Stimulated activated CD8-positive, alpha-beta memory T cell treated with anti-CD3 and anti-CD28 coated beads, Interleukin-4, amount 100 ng/mL, for 24 hours (primary cell): ENCODE data around the gene PHF21A.

ENCODE experiments used
- DNase-seq: peaks from one replicate; pipeline ENCODE4 v3.0.0-alpha.2; 2020; ENCODE audit warnings: low read depth

The PHF21A gene

DNA sequence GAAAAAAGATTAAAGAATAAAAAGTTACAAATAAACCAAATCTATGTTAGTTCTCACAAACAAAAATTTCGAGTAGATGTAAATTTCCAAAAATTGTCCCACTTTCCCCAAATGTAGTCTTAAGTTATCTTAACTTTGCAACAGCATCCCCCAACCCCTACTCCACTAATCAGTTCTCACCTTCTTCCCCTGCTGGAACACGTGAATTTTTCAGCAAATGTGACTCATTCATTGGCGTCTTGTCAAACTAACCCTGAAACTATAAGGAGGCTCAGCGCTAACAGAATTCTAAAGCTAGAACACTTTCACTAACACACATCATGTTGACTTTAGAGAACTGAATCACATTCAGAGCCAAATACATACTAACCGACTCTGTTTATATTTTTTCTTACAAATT, 46.1 kb downstream of the PHF21A start:
- no peak for DNase-seq

DNA sequence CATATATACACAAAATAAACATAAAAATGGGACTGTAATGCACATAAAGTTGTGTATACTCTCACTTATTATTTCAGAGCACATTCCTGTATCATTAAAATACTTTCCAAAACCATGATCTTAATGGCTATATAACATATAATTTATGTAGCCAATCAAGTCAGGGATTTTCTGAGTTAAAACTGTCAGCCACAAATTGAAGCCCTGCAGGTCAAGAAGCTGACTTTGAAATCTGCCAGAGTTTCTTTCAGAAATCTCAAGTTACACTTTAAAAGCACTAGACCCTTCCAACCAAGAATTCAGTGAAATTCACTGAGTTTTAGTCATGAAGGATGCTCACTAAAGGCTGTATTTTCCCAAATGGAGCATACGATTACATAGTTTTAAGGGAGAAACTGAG, 47.6 kb downstream of the PHF21A start:
- DNase-seq: no peak

DNA sequence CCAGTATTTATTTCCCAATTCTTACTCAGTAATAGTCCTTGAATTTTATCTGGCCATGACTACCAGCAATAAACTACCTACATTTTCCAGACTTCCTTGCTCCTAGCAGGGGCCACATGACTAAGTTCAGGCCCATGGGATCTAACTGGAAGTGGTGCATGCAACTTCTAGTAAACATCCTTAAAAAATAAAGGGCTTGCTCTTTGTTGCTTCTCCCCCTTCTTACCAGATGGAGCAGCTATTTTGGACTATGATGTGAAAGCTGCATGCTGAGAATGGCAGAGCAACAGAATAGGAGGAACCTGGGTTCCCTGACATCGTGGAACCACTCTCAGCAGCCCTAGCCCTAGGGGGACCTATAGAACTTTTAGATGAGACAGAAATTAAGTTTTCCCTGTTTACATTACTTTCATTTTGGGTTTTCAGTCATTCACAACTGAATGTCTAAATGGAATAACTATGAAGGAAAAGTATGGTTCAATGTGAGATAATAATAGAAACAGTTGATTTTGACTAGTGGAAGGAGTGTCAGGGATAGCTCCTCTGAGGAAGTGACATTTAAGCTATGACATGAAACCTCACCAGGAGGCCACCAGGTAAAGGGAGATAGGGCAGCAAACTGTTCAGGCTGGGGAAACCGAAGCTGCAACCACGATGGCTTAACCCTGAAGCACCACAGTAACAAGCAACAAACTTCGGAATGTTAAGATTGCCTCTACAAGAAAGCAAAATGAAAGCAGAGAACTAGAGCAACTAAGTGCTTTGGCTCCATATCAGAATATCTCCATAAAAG, 48.9 kb downstream of the PHF21A start:
- DNase-seq: no peak

DNA sequence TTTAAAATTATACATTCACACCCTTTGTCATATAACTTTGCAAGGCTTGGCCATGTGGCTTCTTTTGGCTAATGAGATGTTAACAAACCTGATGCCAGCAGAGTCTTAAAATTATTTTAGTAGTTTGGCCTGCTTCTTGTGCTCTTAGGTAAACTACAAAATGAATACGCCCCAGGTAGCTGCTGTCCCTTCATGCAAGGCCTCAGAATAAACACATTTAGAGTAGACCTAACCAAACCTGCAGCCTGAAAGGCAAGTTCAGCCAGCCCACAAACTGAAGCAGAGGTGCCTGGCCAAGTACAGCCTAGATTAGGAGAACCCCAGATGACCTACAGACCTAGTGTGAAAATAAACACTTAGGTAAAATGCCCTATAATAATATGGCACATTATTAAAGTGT, 50.2 kb downstream of the PHF21A start:
- DNase-seq: no peak

DNA sequence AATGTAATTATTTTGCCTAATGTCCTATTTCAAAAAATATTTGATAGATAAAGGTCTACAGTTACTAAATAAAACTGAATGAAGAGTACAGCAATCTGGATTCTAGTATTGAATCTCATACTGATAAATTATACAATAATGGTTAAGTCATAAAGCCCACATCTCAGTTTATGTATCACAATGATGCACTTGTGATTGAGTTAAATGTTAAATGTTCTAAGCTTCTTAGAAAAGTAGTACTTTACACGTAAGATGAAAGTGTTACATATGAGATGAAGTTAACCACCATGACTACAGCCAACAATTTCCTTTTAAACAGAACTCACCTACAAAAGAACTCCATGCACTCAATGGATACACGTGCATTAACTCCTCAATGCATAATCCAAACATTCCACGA, 51.7 kb downstream of the PHF21A start:
- DNase-seq: no peak

DNA sequence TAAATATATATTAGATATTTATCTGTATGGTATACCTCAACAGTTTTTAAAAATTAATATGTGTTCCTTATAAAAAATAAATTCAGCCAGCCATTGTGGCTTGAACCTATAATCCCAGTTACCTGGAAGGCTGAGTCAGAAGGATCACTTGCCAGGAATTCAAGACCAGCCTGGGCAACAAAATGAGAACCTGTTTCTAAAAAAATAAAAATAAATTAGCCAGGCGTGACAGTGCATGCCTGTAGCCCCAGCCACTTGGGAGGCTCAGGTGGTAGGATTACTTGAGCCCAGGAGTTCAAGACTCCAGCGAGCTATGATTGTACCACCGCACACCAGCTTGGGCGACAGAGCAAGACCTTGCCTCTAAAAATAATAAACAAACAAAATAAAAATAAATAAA, 54.9 kb downstream of the PHF21A start:
- no peak for DNase-seq

DNA sequence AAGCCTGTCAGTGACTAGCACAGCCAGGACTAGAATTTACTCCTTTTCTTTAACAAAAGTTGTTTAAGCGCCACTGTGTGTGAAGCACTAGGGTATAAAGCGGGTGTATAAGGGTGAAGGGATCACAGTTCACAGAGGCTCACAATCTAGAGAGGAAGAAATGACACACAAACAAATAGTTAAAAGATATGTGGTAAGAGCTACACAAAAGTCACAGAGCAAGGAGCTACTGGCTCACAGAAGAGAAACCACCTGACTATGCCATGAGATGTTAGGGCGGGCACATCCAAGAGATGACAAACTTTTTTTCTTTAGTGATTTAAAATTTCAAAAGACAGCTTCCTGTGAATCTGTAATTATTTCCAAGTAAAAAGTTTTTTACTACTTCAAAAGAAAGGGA, 55.6 kb downstream of the PHF21A start:
- no peak for DNase-seq

DNA sequence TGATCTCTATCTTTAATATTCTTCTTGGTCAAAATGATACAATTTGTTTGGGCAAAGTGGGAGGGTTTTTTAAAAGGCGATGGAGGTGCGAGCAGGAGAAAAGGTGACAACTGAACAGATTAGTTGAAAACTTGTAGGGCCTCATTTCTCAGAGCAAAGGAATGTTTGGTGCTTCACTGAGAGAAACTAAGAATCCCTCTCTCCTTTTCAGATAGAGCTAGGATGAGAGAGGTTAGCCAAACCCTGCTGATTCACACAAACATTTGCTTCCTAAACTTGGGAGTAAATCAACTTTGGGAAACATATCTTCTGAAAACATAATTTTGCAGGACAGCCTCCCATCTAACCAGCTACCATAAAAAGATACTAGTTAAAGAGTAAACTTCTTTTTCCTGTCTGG, 57.0 kb downstream of the PHF21A start:
- no peak for DNase-seq

DNA sequence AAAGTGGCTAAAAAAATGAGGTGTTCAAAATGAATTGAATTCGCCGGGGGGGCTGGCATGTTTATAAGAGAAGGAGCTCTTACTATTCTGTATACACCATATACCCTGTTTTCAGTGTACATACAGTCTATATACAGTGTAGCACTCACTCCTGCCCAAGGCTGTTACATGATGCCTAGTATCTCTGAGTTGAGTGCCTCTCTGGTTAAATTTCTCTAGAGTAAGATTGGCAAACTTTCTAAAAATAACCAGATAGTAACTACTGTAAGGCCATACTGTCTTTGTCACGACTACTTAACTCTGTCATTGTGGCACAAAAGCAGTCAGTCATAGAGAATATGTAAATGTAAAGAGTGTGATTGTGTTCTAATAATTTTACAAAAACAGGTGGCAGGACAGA, 58.1 kb downstream of the PHF21A start:
- no peak for DNase-seq

DNA sequence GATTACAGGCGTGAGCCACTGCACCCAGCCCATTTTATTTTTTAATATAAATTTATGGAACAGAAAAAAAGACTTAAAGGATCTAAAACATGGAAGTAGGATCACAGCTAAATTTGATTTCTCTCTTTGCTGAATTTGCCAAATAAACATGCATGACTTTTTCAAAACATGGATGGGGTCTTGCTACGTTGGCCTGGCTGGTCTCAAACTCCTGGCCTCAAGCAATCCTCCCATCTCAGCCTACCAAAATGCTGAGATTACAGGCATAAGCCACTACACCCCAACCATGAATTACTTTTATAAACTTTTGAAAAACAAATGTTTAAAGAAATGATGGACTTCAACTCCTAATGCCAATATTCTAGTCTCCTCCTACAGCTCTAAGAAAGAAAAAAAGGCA, 61.2 kb downstream of the PHF21A start:
- no peak for DNase-seq

DNA sequence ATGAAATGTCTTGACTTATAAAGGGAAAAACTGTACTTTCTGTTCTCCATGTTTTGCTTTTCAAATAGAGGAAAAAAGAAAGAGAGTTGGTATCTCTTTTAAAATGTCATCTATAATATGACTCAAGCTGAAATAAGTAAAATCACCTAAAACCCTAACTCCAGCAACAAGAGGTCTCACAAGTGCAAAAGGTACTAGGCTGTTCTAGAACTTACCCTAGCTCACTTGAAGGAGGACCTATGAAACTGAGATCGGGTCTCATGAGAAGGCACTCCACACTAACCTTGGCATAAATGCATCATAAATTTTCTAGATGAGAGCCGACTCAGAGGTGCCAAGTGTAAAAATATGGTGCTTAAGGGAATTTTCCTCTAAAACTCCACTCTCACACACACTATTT, 63.8 kb downstream of the PHF21A start:
- no peak for DNase-seq

DNA sequence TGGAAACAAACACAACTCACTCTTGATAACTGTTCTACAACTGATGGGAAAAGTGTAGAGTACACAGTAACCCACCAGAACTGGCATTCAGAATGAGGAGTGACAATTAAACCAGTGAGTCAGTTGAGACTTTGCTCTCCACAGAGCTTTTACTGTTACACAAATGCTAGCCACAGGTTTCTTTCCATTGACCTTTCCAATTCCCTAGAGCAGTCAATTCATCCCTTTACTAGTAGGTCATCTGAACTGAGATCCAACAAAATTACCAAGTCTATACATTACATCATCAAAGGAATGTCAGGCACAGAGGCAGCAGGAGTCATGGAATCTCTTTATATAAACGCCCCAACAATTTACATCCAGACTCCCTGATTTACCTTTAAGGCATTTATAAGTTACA, 65.9 kb downstream of the PHF21A start:
- no peak for DNase-seq

DNA sequence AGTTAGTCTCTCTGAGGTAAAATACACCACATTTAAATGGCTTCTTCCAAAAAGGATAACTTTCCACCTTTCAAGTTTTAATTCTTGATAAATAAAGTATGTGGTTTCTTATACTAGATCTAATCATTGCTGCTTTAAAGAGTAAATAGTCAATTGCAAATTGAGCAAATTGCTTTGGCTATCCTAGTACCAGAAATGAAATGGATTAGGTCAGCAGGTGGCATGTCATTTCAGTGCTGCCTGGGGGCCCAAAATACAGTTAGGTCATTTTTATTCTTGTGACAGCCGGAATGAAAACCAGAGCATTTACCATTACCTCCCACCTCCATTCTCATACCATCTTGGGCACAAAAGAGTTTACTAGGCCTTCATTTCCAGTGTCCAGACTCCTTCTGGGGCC, 70.2 kb downstream of the PHF21A start:
- DNase-seq: no peak

DNA sequence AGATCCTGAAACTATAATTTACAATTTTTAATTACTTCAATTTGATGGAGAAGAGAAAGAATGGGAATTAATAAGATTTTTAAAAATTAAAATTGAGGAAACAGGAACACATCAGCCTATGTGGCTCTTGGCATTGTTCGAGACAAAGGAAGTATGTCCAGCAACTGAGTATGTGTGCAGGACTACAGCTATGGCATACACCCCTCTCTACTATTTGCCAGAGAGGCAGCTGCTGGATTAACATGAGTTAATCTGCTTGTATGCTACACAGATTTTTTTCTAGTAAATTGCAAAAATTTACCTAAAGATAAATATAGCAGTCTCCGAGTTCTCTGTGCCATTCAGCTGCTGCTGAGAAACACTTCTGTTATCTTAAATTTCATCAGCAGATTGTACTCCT, 70.6 kb downstream of the PHF21A start:
- no peak for DNase-seq

DNA sequence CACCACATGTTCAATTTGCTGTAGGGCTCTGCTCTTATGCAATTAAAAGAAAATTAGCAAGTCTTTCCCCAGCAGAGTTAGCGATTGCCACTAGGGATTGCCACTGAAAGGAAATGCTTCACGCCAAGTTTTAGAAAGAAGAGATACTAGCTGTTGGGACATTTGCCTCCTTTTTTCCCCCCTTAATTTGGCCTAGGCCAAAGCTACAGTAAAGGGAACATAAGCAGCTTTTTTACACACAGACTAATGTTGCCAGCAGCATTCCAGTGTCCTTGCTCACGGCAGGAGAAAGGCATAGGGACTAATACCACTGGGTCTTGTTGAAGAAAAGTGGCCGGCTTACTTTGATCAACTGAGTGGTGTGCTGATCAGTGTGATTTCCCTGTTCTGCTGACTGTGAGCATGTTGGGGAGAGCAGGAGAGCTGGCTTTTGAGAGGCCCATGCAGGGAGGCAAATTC, 71.2 kb downstream of the PHF21A start:
- DNase-seq: no peak

DNA sequence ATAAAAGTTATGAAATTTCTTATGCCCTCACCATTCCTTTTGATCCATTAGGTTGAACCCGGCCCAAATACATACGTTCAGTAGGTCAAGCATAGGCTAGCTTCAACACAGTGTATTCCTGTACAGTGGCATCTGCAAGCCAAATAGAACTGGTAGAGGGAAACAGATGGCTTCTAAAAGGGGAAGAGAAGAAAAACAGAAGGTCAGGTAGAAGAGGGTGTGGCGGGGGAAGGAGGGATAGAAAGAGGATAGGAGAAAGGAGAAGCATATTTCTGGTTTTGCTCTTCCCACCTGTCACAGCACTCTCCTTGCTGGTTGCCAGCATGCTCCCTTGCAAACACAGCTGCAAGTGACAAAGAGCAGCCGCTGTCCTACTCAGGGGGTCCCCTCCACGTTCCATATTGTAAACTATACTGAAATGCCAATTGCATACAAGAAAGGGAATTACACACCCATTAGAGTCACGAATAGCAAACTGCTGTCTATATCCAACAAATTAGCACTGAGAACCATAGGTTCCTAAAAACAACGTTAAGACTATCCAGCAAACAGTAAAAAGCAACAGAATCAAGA, 71.8 kb downstream of the PHF21A start:
- no peak for DNase-seq

DNA sequence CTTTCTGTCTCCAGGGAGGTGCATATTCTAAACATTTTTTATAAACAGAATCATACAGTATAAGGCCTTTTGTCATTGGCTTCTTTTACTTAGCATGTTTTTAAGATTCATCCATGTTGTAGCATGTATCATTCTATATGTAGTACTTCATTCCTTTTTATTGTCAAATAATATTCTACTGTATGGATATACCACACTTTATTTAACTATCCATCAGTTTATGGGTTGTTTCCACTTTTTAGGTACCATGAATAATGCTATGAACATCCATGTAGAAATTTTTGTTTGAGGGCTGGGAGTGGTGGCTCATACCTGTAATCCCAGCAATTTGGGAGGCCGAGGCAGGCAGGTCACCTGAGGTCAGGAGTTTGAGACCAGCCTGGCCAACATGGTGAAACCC, 73.1 kb downstream of the PHF21A start:
- no peak for DNase-seq

DNA sequence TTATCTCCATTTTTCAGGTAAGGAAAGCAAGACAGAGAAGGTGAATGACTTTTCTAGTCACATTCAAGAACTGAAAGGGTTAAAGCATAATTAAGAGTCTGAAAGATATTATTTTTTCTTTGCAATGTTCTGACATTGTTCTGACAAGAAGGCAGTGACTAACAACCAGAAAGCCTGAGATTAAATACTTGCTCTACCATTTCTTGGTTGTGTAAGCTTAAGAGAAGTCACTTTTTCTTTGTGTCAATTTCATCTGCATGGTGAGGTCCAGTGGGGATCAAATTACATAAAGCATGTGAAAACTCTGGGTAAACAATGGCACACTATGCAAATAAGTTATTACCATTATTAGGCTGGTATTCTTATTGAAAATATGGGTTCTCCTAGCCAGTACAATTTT, 73.7 kb downstream of the PHF21A start:
- DNase-seq: no peak

DNA sequence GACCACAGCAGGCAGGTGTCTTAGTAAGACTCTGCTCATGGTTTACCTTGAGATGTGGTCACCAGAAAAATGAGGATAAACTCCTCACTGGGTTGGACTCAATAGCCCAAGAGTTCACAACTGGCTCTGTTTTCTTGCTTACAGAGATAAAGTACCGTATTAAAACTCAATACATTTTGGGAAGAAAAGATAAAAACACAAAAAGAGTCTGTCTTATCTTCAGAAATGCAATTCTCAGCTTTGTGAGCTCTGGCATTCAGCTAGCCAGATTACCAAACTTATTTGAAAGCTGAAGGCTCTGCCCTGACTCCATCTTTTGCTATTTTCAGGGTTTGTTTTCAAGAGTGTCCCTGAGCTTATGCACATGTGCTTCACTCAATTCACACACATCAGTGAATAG, 75.4 kb downstream of the PHF21A start:
- DNase-seq: no peak

DNA sequence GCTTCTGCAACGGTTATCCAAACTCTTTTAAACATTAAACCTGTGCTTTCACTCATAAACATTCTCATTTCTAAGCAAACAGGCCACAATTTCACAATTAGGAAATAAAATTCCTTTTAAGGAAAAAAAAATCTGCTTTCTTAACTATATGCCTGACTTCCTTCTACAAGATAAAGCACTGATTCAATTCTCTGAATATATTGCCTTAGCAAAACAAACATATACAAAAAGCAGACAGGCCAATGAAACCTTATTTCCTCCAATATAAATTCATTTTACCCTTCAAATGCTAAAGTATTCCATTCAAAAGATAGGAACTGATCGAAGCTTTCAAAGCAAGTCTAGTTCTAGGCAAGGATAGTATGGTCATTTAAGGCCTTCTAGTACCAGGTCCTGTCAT, 76.7 kb downstream of the PHF21A start:
- DNase-seq: no peak

DNA sequence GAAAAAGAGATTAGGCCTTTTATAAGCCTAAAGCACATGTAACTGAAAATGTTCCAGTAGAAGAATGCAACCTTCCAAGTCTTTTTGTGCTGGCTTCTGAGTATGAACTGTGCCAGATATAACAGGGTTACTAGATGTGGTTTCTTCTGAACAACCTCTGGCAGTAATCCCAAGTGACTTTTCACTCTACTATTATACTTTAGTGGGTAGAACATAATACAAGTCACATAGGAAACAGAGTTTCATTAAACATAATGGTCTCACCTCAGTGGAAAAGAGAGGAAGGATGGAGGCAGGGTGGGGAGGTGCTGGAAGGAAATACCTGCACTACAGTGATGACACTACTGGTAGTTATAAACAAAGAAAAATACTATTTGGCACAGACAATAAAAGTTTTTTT, 81.3 kb downstream of the PHF21A start:
- no peak for DNase-seq

DNA sequence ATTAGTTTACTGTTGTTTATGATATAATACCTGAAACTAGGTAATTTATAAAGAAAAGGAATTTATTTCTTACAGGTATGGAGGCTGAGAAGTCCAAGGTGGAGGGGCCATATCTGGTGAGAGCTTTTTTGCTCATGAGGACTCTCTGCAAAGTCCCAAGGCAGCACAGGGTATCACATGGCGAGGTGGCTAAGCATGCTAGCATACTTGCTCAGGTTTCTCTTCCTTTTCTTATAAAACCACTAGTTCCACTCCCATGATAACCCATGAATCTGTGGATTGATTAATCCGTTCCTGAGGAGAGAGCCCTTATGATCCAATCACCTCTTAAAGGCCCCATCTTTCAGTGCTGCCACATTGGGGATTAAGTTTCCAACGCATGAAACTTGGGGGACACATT, 82.7 kb downstream of the PHF21A start:
- no peak for DNase-seq

DNA sequence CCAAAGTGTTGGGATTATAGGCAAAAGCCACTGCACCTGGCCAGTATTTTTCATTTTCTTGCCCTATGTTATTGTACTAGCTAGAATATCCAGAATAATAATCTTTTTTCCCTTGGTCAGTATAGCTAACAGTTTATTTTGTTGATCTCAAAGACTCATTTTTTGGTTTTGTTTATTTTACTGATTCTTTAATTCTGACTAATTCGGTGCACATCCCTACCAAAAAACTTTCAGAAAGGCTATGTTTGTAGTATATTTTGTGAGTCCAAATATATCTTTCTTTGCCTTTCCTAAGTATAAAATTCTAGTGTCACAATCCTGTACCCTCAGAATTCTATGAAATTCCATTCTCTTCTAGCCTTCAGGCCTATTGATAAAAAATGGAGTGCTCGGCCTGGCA, 84.3 kb downstream of the PHF21A start:
- no peak for DNase-seq

DNA sequence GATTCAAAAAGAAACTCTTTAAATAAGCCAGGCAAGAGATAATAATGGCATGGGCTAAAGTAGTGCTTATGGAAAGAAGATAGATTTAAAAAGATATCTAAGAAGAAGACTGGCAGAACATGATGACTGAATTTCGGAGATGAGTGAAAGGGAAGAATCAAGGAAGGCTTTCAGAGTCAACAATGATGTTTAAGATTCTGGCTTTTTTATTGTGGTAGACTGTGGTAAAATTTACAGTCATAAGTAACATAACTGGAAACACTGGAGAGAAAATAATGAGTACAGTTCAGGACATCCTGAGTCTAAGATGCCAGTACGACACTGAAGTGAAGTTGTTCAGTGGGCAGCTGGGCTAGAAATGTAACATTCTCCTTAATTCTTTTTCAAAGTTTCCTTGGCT, 85.2 kb downstream of the PHF21A start:
- no peak for DNase-seq
